IPS-NIHi11 (cell line): Measurements from ENCODE around the gene IRF2BP2.

Source experiments
- DNase-seq: peaks from one replicate; pipeline ENCODE4 v3.0.0; 2012; ENCODE audit warnings: mixed read lengths, low spot score

Gene IRF2BP2

GRCh38 chr1:234634387-234634786 is 24.4 kb upstream of the IRF2BP2 start:
- DNase-seq: no peak

GRCh38 chr1:234633246-234634003 is 23.4 kb upstream of the IRF2BP2 start:
- DNase-seq: no peak

GRCh38 chr1:234632225-234632624 is 22.2 kb upstream of the IRF2BP2 start:
- no peak for DNase-seq

- DNase-seq: no peak
Measured at GRCh38 chr1:234631721-234632125, 21.7 kb upstream of the IRF2BP2 start.

DNA sequence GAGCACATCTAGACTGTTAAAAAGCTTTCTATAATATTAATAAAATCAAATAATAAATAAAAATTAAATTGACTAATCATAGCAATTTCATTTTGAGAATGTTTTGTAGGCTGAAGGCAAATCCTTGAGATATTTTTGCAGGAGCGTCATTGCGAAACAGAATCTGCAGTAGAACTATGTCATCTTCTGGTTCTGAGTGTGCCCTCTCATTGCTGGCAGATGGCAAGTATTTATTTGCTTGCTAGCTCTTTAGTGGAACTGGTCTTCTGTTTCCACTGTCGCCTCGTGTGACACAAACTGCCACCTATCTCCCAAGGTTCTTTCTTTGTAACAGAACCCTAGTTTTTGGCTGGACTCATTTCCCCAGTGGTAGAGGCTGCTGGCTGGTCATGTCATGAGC is 19.0 kb upstream of the IRF2BP2 start:
- DNase-seq: no peak

GRCh38 chr1:234628089-234628488 is 18.1 kb upstream of the IRF2BP2 start:
- DNase-seq: no peak

DNA sequence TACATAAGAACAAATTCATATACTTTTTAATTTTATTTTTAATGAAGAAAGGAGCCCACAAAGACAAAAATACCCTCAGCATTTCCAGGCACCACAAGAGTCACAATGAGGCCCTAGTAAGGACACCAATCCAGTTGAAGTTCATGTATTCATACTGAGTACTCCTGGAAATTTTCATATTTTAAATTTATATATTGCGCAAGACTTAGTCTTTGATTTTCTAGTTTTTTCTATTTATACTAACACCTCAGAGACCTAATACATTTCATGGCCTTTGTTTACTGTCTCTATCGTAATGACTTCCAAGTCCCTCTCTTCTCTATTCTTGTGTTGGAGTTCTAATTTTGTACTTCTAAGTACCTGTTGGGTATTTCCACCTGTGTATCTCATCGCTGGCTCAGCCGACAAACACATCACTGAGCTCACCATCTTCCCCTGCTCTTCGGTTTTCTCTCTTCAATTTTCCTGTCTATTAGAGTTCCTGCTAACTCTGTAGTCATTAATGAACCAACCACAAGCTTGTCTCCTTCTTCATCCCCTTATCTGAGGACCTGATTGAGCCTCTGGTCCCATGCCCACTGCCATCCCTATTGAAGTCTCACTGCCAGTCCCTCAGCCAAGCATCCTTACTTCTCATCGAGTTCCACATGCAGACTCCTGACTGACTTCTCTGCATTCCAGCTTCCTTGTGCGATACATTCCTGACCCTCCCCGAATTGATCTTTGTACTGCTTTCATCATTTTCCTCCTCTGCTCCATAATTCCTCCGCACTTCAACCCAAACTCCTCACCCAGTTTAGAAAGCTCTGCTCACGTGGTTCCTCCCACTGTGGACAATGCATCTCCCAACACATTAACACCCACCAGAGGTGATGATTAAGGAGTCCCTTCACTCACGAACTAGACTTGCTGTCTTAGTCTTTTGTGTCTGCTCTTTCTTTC is 17.3 kb upstream of the IRF2BP2 start:
- DNase-seq: no peak

GRCh38 chr1:234626391-234626790 is 16.4 kb upstream of the IRF2BP2 start:
- DNase-seq: no peak

GRCh38 chr1:234624724-234625117 is 14.7 kb upstream of the IRF2BP2 start:
- DNase-seq: no peak

- no peak for DNase-seq
Measured at GRCh38 chr1:234621657-234622335, 11.8 kb upstream of the IRF2BP2 start.

DNA sequence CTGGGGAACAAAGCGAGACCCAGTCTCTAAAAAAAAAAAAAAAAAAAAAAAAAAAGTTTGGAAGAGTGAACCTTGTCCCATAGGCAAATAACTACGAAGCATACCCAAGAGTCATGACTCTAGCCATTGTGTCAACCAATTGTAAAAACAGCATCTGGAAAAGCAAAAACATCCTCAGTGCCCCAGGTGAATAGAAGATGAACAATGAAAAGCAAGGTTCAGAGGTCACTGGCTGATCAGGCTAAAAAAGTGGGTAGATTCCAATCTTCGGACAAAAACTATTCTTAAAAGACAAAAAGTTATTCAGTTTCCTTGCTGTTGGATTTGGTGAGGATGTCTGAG is 11.1 kb upstream of the IRF2BP2 start:
- no peak for DNase-seq

- no peak for DNase-seq
Measured at GRCh38 chr1:234620272-234621126, 10.5 kb upstream of the IRF2BP2 start.

GRCh38 chr1:234619794-234620247 is 9.8 kb upstream of the IRF2BP2 start:
- DNase-seq: no peak

GRCh38 chr1:234619071-234619480 is 9.1 kb upstream of the IRF2BP2 start:
- DNase-seq: no peak

DNA sequence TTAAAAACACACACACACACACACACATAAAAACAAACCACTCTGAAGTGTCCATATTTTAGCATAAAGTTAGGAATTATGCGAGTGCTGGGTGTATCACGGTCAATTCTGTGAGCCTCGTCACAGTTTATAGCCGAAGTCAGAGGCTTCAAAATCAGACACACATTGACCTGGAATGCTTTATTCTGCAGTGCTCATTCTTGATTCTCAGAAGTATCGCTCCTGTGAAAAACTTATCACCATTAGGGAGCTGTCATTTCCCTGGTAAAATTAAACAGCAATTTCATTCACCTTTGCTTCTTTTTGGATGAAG is 8.7 kb upstream of the IRF2BP2 start:
- no peak for DNase-seq

GRCh38 chr1:234617986-234618736 is 8.2 kb upstream of the IRF2BP2 start:
- DNase-seq: no peak

GRCh38 chr1:234617131-234617985 is 7.4 kb upstream of the IRF2BP2 start:
- no peak for DNase-seq

GRCh38 chr1:234616644-234617043 is 6.7 kb upstream of the IRF2BP2 start:
- DNase-seq: no peak

GRCh38 chr1:234614081-234614489 is 4.1 kb upstream of the IRF2BP2 start:
- DNase-seq: no peak
